Measurements from ENCODE around the gene SIX3. TPM values are rescaled to one million over a fixed set of nuclear protein-coding genes. Genes with fewer than 3 reads are reported as not detected.

Gene SIX3
- total RNA-seq, 1 donor from 2014 or later: not detected

- no peak for DNase-seq (ENCODE audit: low spot score)
- TF ChIP-seq, protein P1, sequence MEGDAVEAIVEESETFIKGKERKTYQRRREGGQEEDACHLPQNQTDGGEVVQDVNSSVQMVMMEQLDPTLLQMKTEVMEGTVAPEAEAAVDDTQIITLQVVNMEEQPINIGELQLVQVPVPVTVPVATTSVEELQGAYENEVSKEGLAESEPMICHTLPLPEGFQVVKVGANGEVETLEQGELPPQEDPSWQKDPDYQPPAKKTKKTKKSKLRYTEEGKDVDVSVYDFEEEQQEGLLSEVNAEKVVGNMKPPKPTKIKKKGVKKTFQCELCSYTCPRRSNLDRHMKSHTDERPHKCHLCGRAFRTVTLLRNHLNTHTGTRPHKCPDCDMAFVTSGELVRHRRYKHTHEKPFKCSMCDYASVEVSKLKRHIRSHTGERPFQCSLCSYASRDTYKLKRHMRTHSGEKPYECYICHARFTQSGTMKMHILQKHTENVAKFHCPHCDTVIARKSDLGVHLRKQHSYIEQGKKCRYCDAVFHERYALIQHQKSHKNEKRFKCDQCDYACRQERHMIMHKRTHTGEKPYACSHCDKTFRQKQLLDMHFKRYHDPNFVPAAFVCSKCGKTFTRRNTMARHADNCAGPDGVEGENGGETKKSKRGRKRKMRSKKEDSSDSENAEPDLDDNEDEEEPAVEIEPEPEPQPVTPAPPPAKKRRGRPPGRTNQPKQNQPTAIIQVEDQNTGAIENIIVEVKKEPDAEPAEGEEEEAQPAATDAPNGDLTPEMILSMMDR (IDR thresholded peaks at IDR 0.05; ENCODE audit: unreplicated experiment): no peak
- peaks cover 31% of the 10 kb centered on the region for H3K27me3 Mint-ChIP-seq (ENCODE audit: unreplicated experiment)
- H3K4me1 Mint-ChIP-seq (ENCODE audit: unreplicated experiment): peaks cover 41% of the 10 kb centered on the region
- no peaks in the 10 kb centered on the region for H3K36me3 Mint-ChIP-seq (ENCODE audit: low read depth, unreplicated experiment)
- H3K9me3 Mint-ChIP-seq (ENCODE audit: unreplicated experiment): no peaks in the 10 kb centered on the region
- H3K4me3 Mint-ChIP-seq (ENCODE audit: unreplicated experiment): peak overlapping the region; percentile 65
- no peak overlapping the region for H3K27ac Mint-ChIP-seq (ENCODE audit: unreplicated experiment)
Observed at GRCh38 chr2:44930274-44931197, 11.0 kb upstream of the SIX3 start.

- peaks cover 30% of the 10 kb centered on the region for H3K27me3 Mint-ChIP-seq (ENCODE audit: unreplicated experiment)
- DNase-seq (ENCODE audit: low spot score): no peak
- no peaks in the 10 kb centered on the region for H3K9me3 Mint-ChIP-seq (ENCODE audit: unreplicated experiment)
- H3K4me1 Mint-ChIP-seq (ENCODE audit: unreplicated experiment): peaks cover 45% of the 10 kb centered on the region
- TF ChIP-seq, protein P1 (IDR thresholded peaks at IDR 0.05; ENCODE audit: unreplicated experiment): no peak
- no peak overlapping the region for H3K27ac Mint-ChIP-seq (ENCODE audit: unreplicated experiment)
- no peaks in the 10 kb centered on the region for H3K36me3 Mint-ChIP-seq (ENCODE audit: low read depth, unreplicated experiment)
- H3K4me3 Mint-ChIP-seq (ENCODE audit: unreplicated experiment): peak overlapping the region; percentile 54
Observed at GRCh38 chr2:44931198-44931780, 10.2 kb upstream of the SIX3 start.

DNA sequence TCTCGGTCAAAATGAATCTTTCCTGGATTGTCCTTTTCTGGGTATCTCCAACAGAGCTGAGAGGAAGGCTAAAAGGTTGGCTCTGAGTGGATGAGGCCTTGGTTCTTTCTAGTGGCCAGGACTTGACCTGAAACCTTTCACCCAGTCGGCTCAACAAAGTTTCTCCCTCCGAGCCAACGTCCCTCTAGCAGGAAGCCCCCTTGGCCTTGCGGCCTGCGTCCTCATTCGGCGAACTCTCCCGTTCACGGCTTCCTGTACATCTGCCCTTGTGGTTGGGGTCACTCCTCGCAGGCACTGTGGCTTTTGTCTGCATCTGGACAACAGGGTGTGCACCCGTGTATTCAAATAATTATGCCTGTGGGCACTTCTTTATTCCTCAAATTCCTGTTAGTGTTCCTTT is 9.4 kb upstream of the SIX3 start:
- H3K27me3 Mint-ChIP-seq (ENCODE audit: unreplicated experiment): peaks cover 34% of the 10 kb centered on the region
- H3K36me3 Mint-ChIP-seq (ENCODE audit: low read depth, unreplicated experiment): no peaks in the 10 kb centered on the region
- TF ChIP-seq, protein P1 (IDR thresholded peaks at IDR 0.05; ENCODE audit: unreplicated experiment): no peak
- peaks cover 51% of the 10 kb centered on the region for H3K4me1 Mint-ChIP-seq (ENCODE audit: unreplicated experiment)
- no peak for DNase-seq (ENCODE audit: low spot score)
- H3K27ac Mint-ChIP-seq (ENCODE audit: unreplicated experiment): no peak overlapping the region
- no peak overlapping the region for H3K4me3 Mint-ChIP-seq (ENCODE audit: unreplicated experiment)
- H3K9me3 Mint-ChIP-seq (ENCODE audit: unreplicated experiment): no peaks in the 10 kb centered on the region

GRCh38 chr2:44932564-44933392 is 8.7 kb upstream of the SIX3 start:
- no peak for DNase-seq (ENCODE audit: low spot score)
- TF ChIP-seq, protein P1 (IDR thresholded peaks at IDR 0.05; ENCODE audit: unreplicated experiment): no peak
- Mint-ChIP-seq H3K9me3 (ENCODE audit: unreplicated experiment) (no peaks in the 10 kb centered on the region), H3K36me3 (ENCODE audit: low read depth, unreplicated experiment) (no peaks in the 10 kb centered on the region), H3K27ac (ENCODE audit: unreplicated experiment) (no peak overlapping the region), H3K4me3 (ENCODE audit: unreplicated experiment) (peak overlapping the region; percentile 82), H3K27me3 (ENCODE audit: unreplicated experiment) (peaks cover 34% of the 10 kb centered on the region), H3K4me1 (ENCODE audit: unreplicated experiment) (peaks cover 51% of the 10 kb centered on the region)

Measured in endothelial cell (in vitro differentiated cells).